ENCODE results near the gene DNAH2.
A peak's percentile ranks its signal among the peaks of the same experiment; 100 is the strongest.

DNAH2 gene

DNA sequence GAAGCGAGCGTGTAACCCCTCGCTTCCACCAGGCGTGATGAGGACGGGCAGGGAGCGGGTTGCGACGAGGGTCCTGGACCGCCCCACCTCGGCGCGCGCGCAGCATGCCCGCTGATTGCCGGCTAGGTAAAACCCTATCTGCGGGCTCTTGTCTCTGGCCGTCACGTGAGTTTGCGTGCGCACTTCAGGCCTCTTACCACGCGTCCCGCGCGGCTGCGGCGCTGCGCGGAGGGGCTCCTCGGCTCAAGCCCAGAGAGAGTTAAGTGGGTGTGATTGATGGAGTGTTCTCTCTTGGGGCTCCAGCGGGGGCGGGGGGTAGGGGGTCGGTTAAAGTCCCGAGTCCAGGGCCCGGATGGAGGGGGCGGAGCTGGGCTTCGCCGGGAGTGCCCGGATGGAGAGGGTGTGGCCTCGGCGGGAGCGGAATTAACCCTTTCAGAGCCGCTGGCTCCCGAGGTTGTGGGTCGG, 124.4 kb downstream of the DNAH2 start:
- Histone ChIP-seq H3K27me3 (ENCODE audit: insufficient read depth, low read depth) (no peaks in the 10 kb centered on the region), H3K4me2 (no peak overlapping the region), H3K27ac (peak overlapping the region; percentile 59), H3K79me2 (ENCODE audit: insufficient read depth, low read depth) (no peaks in the 10 kb centered on the region), H3K4me3 (IDR thresholded peaks at IDR 0.05; ENCODE audit: insufficient read depth, low read depth, low read length) (no peak overlapping the region), H3K9ac (peak overlapping the region; percentile 51; the same call in 1 of the 2 replicates), H3K36me3 (ENCODE audit: insufficient read depth) (no peaks in the 10 kb centered on the region), H3K4me1 (ENCODE audit: low read depth, poor library complexity, severe bottlenecking) (peaks cover 10% of the 10 kb centered on the region), H2AFZ (ENCODE audit: low read depth) (no peak overlapping the region), H4K20me1 (ENCODE audit: insufficient read depth) (no peaks in the 10 kb centered on the region)
- TF ChIP-seq, protein P1, sequence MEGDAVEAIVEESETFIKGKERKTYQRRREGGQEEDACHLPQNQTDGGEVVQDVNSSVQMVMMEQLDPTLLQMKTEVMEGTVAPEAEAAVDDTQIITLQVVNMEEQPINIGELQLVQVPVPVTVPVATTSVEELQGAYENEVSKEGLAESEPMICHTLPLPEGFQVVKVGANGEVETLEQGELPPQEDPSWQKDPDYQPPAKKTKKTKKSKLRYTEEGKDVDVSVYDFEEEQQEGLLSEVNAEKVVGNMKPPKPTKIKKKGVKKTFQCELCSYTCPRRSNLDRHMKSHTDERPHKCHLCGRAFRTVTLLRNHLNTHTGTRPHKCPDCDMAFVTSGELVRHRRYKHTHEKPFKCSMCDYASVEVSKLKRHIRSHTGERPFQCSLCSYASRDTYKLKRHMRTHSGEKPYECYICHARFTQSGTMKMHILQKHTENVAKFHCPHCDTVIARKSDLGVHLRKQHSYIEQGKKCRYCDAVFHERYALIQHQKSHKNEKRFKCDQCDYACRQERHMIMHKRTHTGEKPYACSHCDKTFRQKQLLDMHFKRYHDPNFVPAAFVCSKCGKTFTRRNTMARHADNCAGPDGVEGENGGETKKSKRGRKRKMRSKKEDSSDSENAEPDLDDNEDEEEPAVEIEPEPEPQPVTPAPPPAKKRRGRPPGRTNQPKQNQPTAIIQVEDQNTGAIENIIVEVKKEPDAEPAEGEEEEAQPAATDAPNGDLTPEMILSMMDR (conservative IDR thresholded peaks at IDR 0.05; ENCODE audit: low read depth, low read length): no peak

DNA sequence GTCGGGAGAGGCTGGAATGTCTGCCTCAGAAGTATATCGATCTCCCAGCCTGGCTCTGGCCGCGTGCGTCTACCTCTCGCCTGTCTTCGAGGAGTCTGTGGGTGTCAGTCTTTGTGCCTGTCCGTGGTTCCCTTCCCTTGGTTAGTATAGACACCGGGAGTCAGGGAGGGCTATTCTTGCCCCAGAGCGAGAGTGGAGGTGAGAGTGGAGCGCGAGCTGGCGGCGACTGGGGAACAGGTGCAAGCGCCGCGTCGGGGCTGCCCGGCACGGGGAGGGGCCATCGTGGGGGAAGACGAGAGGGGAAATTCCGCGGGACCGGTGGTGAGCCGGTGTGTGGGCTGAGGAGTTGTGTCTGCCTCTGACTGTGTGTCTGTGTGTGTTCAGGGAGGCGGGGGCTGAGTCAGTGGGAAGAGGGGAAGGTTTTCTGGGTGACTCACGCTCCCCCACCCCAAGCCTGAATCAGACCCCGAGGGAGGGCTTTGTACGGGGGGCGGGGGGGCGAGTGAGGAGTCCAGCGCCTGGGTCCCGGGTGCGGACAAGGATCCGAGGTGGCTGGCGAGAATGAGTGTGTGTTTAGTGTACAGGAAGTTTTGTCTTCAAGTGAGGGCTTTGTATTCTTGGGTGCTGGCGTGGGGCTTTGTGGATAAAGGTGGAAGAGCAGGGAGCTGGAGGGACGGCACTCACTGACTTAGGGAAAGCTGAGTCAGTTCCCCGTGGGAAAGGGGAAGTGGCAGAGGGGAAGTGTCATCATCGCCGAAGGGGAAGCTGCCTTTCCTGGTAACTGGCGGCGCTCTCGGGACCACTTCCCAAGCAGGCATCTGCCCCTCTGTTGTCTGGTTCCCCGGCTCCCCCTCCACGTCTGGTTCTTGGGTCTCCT, 125.1 kb downstream of the DNAH2 start:
- H3K9ac ChIP-seq: peak overlapping the region; percentile 51; the same call in 1 of the 2 replicates
- H2AFZ ChIP-seq (ENCODE audit: low read depth): no peak overlapping the region
- H4K20me1 ChIP-seq (ENCODE audit: insufficient read depth): no peaks in the 10 kb centered on the region
- TF ChIP-seq, protein P1 (conservative IDR thresholded peaks at IDR 0.05; ENCODE audit: low read depth, low read length): no peak
- peak overlapping the region; percentile 59 for H3K27ac ChIP-seq
- no peaks in the 10 kb centered on the region for H3K79me2 ChIP-seq (ENCODE audit: insufficient read depth, low read depth)
- peaks cover 5% of the 10 kb centered on the region for H3K4me1 ChIP-seq (ENCODE audit: low read depth, poor library complexity, severe bottlenecking)
- no peaks in the 10 kb centered on the region for H3K36me3 ChIP-seq (ENCODE audit: insufficient read depth)
- no peak overlapping the region for H3K4me3 ChIP-seq (IDR thresholded peaks at IDR 0.05; ENCODE audit: insufficient read depth, low read depth, low read length)
- H3K4me2 ChIP-seq: 0 out of 2 replicates have a peak overlapping the region, but pooled peaks have one; percentile 6
- no peaks in the 10 kb centered on the region for H3K27me3 ChIP-seq (ENCODE audit: insufficient read depth, low read depth)

DNA sequence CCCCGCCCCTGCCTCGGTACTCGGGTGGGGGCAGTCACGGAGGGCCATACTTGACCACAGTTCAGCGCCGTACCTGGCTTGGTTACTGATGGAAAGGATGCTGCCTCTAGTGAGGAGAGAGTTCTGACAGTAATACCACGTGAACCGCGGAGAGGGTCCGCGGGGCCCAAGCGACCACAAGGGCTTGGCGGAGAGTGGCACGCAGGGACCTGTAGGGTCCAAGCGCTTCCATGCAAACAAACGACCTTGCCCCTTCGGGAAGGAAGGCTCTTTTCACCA, 125.7 kb downstream of the DNAH2 start:
- peak overlapping the region; percentile 59 for H3K27ac ChIP-seq
- H3K4me1 ChIP-seq (ENCODE audit: low read depth, poor library complexity, severe bottlenecking): peaks cover 4% of the 10 kb centered on the region
- H3K4me2 ChIP-seq: peak overlapping the region; percentile 6; the same call in 1 of the 2 replicates
- TF ChIP-seq, protein P1 (conservative IDR thresholded peaks at IDR 0.05; ENCODE audit: low read depth, low read length): no peak
- H3K9ac ChIP-seq: peak overlapping the region; percentile 51; the same call in 1 of the 2 replicates
- H4K20me1 ChIP-seq (ENCODE audit: insufficient read depth): no peaks in the 10 kb centered on the region
- H3K36me3 ChIP-seq (ENCODE audit: insufficient read depth): no peaks in the 10 kb centered on the region
- H3K27me3 ChIP-seq (ENCODE audit: insufficient read depth, low read depth): no peaks in the 10 kb centered on the region
- H3K79me2 ChIP-seq (ENCODE audit: insufficient read depth, low read depth): no peaks in the 10 kb centered on the region
- no peak overlapping the region for H2AFZ ChIP-seq (ENCODE audit: low read depth)
- no peak overlapping the region for H3K4me3 ChIP-seq (IDR thresholded peaks at IDR 0.05; ENCODE audit: insufficient read depth, low read depth, low read length)

DNA sequence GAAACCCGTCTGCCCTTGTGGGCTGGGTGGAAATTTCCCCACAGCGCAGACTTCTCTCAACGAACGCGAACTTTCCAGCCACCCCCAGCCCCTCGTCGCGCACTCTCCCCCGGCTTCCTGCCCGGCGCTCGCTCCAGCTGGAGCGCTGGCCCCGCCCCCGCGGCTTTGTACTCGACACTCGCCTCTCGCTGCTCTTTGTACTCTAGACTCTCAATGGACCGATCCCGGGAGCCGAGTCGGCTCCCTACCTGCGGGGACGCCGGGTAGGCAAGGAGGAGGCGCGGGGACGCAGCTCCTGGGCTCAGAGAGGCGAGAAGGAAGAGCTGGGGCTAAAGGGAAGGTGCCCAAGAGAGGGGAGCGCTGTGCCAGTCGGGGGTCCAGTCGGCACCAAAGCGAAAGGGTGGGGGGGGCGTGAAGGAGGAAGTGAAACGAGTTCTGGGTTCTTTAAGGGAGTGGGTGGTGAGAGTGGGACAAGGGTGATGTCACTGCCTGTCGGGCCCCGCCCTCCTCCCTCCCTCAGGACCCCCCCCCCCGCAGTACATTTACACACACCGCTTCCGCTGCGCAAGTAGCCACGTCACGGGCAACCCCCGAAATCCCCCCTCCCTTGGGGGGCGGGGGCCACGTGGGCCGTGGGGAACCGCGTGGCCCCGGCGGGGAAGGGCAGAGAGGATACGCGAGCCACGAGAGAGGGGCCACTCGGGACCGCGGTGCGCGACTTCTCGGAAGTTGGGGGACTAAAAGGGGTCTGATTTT, 126.2 kb downstream of the DNAH2 start:
- H3K36me3 ChIP-seq (ENCODE audit: insufficient read depth): no peaks in the 10 kb centered on the region
- peak overlapping the region; percentile 69 for H3K9ac ChIP-seq
- H3K4me1 ChIP-seq (ENCODE audit: low read depth, poor library complexity, severe bottlenecking): peaks cover 2% of the 10 kb centered on the region
- no peaks in the 10 kb centered on the region for H3K79me2 ChIP-seq (ENCODE audit: insufficient read depth, low read depth)
- no peaks in the 10 kb centered on the region for H3K27me3 ChIP-seq (ENCODE audit: insufficient read depth, low read depth)
- H3K27ac ChIP-seq: peak overlapping the region; percentile 79
- no peak overlapping the region for H3K4me3 ChIP-seq (IDR thresholded peaks at IDR 0.05; ENCODE audit: insufficient read depth, low read depth, low read length)
- peak overlapping the region; percentile 17; the same call in 1 of the 2 replicates for H3K4me2 ChIP-seq
- no peaks in the 10 kb centered on the region for H4K20me1 ChIP-seq (ENCODE audit: insufficient read depth)
- TF ChIP-seq, protein P1 (conservative IDR thresholded peaks at IDR 0.05; ENCODE audit: low read depth, low read length): no peak
- no peak overlapping the region for H2AFZ ChIP-seq (ENCODE audit: low read depth)
